HEK293 (cell line): ENCODE results near the gene OR6A2.

Experiments
- CTCF ChIA-PET: fragments of 350-600 bp; formaldehyde crosslinking; extraction: SDS; loops from one replicate; lab custom pipeline; 2021; ENCODE audit warnings: antibody characterized with exemption; lab: Yijun Ruan, JAX
- POLR2A ChIA-PET: fragments of 300-600 bp; formaldehyde crosslinking; extraction: SDS; loops from one replicate; lab custom pipeline; 2020; ENCODE audit warnings: antibody characterized with exemption, inconsistent platforms; lab: Yijun Ruan, JAX
- H3K27ac ChIP-seq: fragments of 200-500 bp; sonication (Bioruptor generic); 2 replicates; pipeline ENCODE4 v1.5.1; 2014; ENCODE audit warnings: low read depth, low read length, control low read depth, inconsistent platforms; ENCODE audit errors: extremely low read depth
- H3K36me3 ChIP-seq, 2 experiments: fragments of 200-500 bp in 1 of 2; sonication (Bioruptor generic) in 1 of 2; 1 replicate in 1 of 2; 2 replicates in 1 of 2; pipeline ENCODE4 v1.5.1; 2014 to 2017; ENCODE audit warnings: inconsistent platforms in 2 of 2, low read length in 2 of 2; ENCODE audit not compliant: control insufficient read depth in 2 of 2, insufficient read depth in 1 of 2
- H3K4me1 ChIP-seq: fragments of 200-500 bp; sonication (Bioruptor generic); 2 replicates; pipeline ENCODE4 v1.5.1; 2014; ENCODE audit warnings: mild to moderate bottlenecking, low read length, inconsistent platforms; ENCODE audit not compliant: control insufficient read depth, insufficient read depth
- H3K4me3 ChIP-seq: 2 replicates; pipeline ENCODE4 v1.5.1; 2011; ENCODE audit warnings: low read depth, mild to moderate bottlenecking, control low read depth, low read length, moderate library complexity
- H3K9me3 ChIP-seq: fragments of 200-500 bp; sonication (Bioruptor generic); 2 replicates; pipeline ENCODE4 v1.5.1; 2014; ENCODE audit warnings: low read depth, low read length, inconsistent platforms; ENCODE audit not compliant: control insufficient read depth, insufficient read depth
- ATF2 ChIP-seq: fragments of 450-650 bp; formaldehyde crosslinking; IDR thresholded peaks from 2 replicates; pipeline ENCODE4 v1.5.1; 2016; ENCODE audit warnings: missing biosample characterization, missing genetic modification characterization, low read depth
- GLIS2 ChIP-seq: fragments of 450-650 bp; formaldehyde crosslinking; IDR thresholded peaks from 2 replicates; pipeline ENCODE4 v1.5.1; 2016; ENCODE audit warnings: missing biosample characterization, missing genetic modification characterization
- IKZF3 ChIP-seq: fragments of 450-650 bp; IDR thresholded peaks from 2 replicates; pipeline ENCODE4 v1.5.0; 2018; ENCODE audit warnings: missing biosample characterization, mild to moderate bottlenecking, missing genetic modification characterization, moderate library complexity
- KLF17 ChIP-seq: fragments of 450-650 bp; formaldehyde crosslinking; IDR thresholded peaks from 2 replicates; pipeline ENCODE4 v1.5.1; 2016; ENCODE audit warnings: missing biosample characterization, missing genetic modification characterization
- PBX3 ChIP-seq: sonication (generic); formaldehyde crosslinking; IDR thresholded peaks from 2 replicates; pipeline ENCODE4 v1.8.1; 2022; ENCODE audit warnings: mild to moderate bottlenecking, moderate library complexity, missing genetic modification reagents
- SCRT1 ChIP-seq: fragments of 450-650 bp; formaldehyde crosslinking; IDR thresholded peaks from 2 replicates; pipeline ENCODE4 v1.5.1; 2016; ENCODE audit warnings: missing biosample characterization, missing genetic modification characterization, borderline replicate concordance
- YY1 ChIP-seq: fragments of 450-650 bp; formaldehyde crosslinking; IDR thresholded peaks from 2 replicates; pipeline ENCODE4 v1.5.1; 2018; ENCODE audit warnings: missing biosample characterization, missing genetic modification characterization
- ZBTB20 ChIP-seq: fragments of 450-650 bp; formaldehyde crosslinking; IDR thresholded peaks from 2 replicates; pipeline ENCODE4 v1.5.1; 2016; ENCODE audit warnings: missing biosample characterization, missing genetic modification characterization
- ZFP41 ChIP-seq: fragments of 450-650 bp; formaldehyde crosslinking; IDR thresholded peaks from 2 replicates; pipeline ENCODE4 v1.5.1; 2016; ENCODE audit warnings: missing biosample characterization, missing genetic modification characterization, borderline replicate concordance
- ZFP69B ChIP-seq: fragments of 450-650 bp; formaldehyde crosslinking; IDR thresholded peaks from 2 replicates; pipeline ENCODE4 v1.5.1; 2016; ENCODE audit warnings: missing biosample characterization, missing genetic modification characterization
- ZNF146 ChIP-seq: fragments of 450-650 bp; formaldehyde crosslinking; IDR thresholded peaks from 2 replicates; pipeline ENCODE4 v1.5.1; 2016; ENCODE audit warnings: missing biosample characterization, missing genetic modification characterization
- ZNF155 ChIP-seq: fragments of 450-650 bp; formaldehyde crosslinking; IDR thresholded peaks from 2 replicates; pipeline ENCODE4 v1.5.1; 2016; ENCODE audit warnings: missing biosample characterization, missing genetic modification characterization
- ZNF16 ChIP-seq: fragments of 450-650 bp; formaldehyde crosslinking; IDR thresholded peaks from 2 replicates; pipeline ENCODE4 v1.5.1; 2016; ENCODE audit warnings: low read depth, missing biosample characterization, missing genetic modification characterization
- ZNF221 ChIP-seq: fragments of 450-650 bp; formaldehyde crosslinking; IDR thresholded peaks from 2 replicates; pipeline ENCODE4 v1.5.1; 2017; ENCODE audit warnings: missing biosample characterization, missing genetic modification characterization, borderline replicate concordance
- ZNF239 ChIP-seq: fragments of 450-650 bp; formaldehyde crosslinking; IDR thresholded peaks from 2 replicates; pipeline ENCODE4 v1.5.1; 2016; ENCODE audit warnings: missing biosample characterization, missing genetic modification characterization
- ZNF26 ChIP-seq: fragments of 450-650 bp; formaldehyde crosslinking; IDR thresholded peaks from 2 replicates; pipeline ENCODE4 v1.5.1; 2016; ENCODE audit warnings: missing biosample characterization, missing genetic modification characterization
- ZNF274 ChIP-seq, 2 experiments: fragments of 200-500 bp in 1 of 2; fragments of 450-650 bp in 1 of 2; sonication (Bioruptor generic) in 1 of 2; formaldehyde crosslinking in 1 of 2; IDR thresholded peaks; 2 replicates each; pipeline versions ENCODE4 v1.5.1 to v1.6.1; 2014 to 2016; ENCODE audit warnings: borderline replicate concordance in 1 of 2, inconsistent platforms in 1 of 2, low read length in 1 of 2, missing biosample characterization in 1 of 2, missing genetic modification characterization in 1 of 2
- ZNF423 ChIP-seq: fragments of 450-650 bp; formaldehyde crosslinking; IDR thresholded peaks from 2 replicates; pipeline ENCODE4 v1.5.1; 2016; ENCODE audit warnings: missing biosample characterization, missing genetic modification characterization
- ZNF600 ChIP-seq: fragments of 450-650 bp; formaldehyde crosslinking; IDR thresholded peaks from 2 replicates; pipeline ENCODE4 v1.5.1; 2016; ENCODE audit warnings: missing biosample characterization, missing genetic modification characterization
- ZNF623 ChIP-seq: fragments of 450-650 bp; formaldehyde crosslinking; IDR thresholded peaks from 2 replicates; pipeline ENCODE4 v1.5.1; 2016; ENCODE audit warnings: missing biosample characterization, missing genetic modification characterization
- ZNF660 ChIP-seq: fragments of 450-650 bp; IDR thresholded peaks from 2 replicates; pipeline ENCODE4 v1.5.1; 2018; ENCODE audit warnings: missing biosample characterization, mild to moderate bottlenecking, missing genetic modification characterization
- ZNF670 ChIP-seq: fragments of 450-650 bp; formaldehyde crosslinking; IDR thresholded peaks from 2 replicates; pipeline ENCODE4 v1.5.1; 2016; ENCODE audit warnings: missing biosample characterization, missing genetic modification characterization, low read depth
- ZNF830 ChIP-seq: fragments of 450-650 bp; IDR thresholded peaks from 2 replicates; pipeline ENCODE4 v1.5.0; 2018; ENCODE audit warnings: missing biosample characterization, missing genetic modification characterization, low read depth, mild to moderate bottlenecking, moderate library complexity
- TF ChIP-seq, protein P1 (sequence below): fragments of 450-650 bp; formaldehyde crosslinking; IDR thresholded peaks from 2 replicates; pipeline ENCODE4 v1.5.0; 2017; ENCODE audit warnings: missing biosample characterization, missing genetic modification characterization, borderline replicate concordance
- TF ChIP-seq, protein P2 (sequence below): fragments of 450-650 bp; formaldehyde crosslinking; IDR thresholded peaks from 2 replicates; pipeline ENCODE4 v1.5.1; 2017; ENCODE audit warnings: missing biosample characterization, missing genetic modification characterization

Gene OR6A2

GRCh38 chr11:6834021-6834420, 34.5 kb upstream of the OR6A2 start (continued):
- TF ChIP-seq, protein P1, sequence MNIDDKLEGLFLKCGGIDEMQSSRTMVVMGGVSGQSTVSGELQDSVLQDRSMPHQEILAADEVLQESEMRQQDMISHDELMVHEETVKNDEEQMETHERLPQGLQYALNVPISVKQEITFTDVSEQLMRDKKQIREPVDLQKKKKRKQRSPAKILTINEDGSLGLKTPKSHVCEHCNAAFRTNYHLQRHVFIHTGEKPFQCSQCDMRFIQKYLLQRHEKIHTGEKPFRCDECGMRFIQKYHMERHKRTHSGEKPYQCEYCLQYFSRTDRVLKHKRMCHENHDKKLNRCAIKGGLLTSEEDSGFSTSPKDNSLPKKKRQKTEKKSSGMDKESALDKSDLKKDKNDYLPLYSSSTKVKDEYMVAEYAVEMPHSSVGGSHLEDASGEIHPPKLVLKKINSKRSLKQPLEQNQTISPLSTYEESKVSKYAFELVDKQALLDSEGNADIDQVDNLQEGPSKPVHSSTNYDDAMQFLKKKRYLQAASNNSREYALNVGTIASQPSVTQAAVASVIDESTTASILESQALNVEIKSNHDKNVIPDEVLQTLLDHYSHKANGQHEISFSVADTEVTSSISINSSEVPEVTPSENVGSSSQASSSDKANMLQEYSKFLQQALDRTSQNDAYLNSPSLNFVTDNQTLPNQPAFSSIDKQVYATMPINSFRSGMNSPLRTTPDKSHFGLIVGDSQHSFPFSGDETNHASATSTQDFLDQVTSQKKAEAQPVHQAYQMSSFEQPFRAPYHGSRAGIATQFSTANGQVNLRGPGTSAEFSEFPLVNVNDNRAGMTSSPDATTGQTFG (tag by site-specific recombination), result no peak
- TF ChIP-seq ZNF274 (IDR thresholded peaks at IDR 0.05; ENCODE audit: low read length) (no peak), ZNF274 (tag by site-specific recombination; IDR thresholded peaks at IDR 0.05; ENCODE audit: borderline replicate concordance) (no peak), ZNF830 (no peak), GLIS2 (no peak), ZNF146 (tag by site-specific recombination) (no peak), ZNF623 (tag by site-specific recombination) (no peak), ZNF26 (tag by site-specific recombination) (no peak), ZNF660 (tag by site-specific recombination) (no peak), ZNF423 (tag by site-specific recombination) (no peak), ZBTB20 (no peak), ZNF155 (no peak), ZNF16 (tag by site-specific recombination) (no peak)
- TF ChIP-seq, protein P2, sequence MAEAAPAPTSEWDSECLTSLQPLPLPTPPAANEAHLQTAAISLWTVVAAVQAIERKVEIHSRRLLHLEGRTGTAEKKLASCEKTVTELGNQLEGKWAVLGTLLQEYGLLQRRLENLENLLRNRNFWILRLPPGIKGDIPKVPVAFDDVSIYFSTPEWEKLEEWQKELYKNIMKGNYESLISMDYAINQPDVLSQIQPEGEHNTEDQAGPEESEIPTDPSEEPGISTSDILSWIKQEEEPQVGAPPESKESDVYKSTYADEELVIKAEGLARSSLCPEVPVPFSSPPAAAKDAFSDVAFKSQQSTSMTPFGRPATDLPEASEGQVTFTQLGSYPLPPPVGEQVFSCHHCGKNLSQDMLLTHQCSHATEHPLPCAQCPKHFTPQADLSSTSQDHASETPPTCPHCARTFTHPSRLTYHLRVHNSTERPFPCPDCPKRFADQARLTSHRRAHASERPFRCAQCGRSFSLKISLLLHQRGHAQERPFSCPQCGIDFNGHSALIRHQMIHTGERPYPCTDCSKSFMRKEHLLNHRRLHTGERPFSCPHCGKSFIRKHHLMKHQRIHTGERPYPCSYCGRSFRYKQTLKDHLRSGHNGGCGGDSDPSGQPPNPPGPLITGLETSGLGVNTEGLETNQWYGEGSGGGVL (tag by site-specific recombination), result no peak

DNA sequence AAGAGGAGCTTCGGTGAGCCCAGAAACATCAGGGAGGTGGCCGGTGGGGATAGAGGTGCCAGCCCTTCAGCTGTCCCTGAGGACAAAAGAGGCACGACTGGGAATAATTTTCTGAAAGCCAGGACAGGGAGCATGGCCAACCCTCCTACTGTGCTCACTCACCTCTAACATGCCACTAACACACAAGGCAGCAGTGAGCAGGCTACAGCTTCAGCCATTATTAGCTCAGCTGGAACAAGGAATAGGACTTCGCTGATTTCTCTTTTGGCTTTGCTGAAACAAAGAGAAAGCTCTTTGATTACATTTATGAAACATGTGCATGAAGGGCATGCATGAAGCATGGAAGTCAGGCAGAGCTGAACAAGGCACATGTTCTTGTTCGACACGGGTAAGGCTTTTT, 33.9 kb upstream of the OR6A2 start:
- H3K27ac ChIP-seq, result no peak overlapping the region
- no peaks in the 10 kb centered on the region for H3K36me3 ChIP-seq
- no peaks in the 10 kb centered on the region for H3K9me3 ChIP-seq
- CTCF ChIA-PET, result interaction anchor here (0.6 to 1.7 kb wide), 3 partner anchors 21 to 75 kb away, joined by 3 to 9 read pairs (median 4); no protein-coding TSS in a partner anchor
- POLR2A ChIA-PET, result no interaction called here
- TF ChIP-seq ZNF239 (tag by site-specific recombination), result no peak
- no peak overlapping the region for H3K4me3 ChIP-seq
- H3K4me1 ChIP-seq, result no peaks in the 10 kb centered on the region

DNA sequence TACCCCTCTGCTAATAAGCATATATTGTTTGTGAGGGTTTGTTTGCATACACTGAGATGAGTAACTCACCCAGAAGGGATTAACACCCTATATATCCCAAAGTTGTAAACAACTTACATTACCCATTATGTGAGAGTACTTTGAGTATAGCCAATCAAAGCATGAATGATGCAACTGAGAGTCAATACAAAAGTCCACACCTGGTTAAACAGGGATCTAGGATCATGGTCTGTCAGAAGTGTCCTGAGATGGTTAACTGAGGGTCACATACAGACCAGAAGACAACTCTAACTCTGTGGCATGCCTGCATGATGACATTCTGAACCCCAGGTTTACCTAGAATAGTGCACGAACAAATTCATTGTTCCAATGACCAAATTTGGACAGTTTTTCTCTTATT, 28.6 kb upstream of the OR6A2 start:
- H3K9me3 ChIP-seq, result no peaks in the 10 kb centered on the region
- no peaks in the 10 kb centered on the region for H3K36me3 ChIP-seq
- H3K4me3 ChIP-seq, result no peak overlapping the region
- POLR2A ChIA-PET, result no interaction called here
- H3K27ac ChIP-seq, result no peak overlapping the region
- CTCF ChIA-PET, result no interaction called here
- H3K4me1 ChIP-seq, result no peaks in the 10 kb centered on the region
- TF ChIP-seq ZNF221, result no peak
- no peak for TF ChIP-seq ZNF600 (tag by site-specific recombination)
- TF ChIP-seq IKZF3 (tag by site-specific recombination), result no peak
- no peak for TF ChIP-seq PBX3 (CRISPR knock-in tag)
- no peak for TF ChIP-seq SCRT1 (tag by site-specific recombination)
- no peak for TF ChIP-seq ATF2 (tag by site-specific recombination)
- no peak for TF ChIP-seq KLF17 (tag by site-specific recombination)
- no peak for TF ChIP-seq ZNF670 (tag by site-specific recombination)
- no peak for TF ChIP-seq ZFP69B (tag by site-specific recombination)
- no peak for TF ChIP-seq ZFP41
- no peak for TF ChIP-seq YY1
